22Rv1 (cell line): ENCODE measurements around the gene CXCL12.

ENCODE experiments used
- ZFX ChIP-seq: fragments of 450-650 bp; IDR thresholded peaks from 2 replicates; pipeline ENCODE4 v1.6.1; 2017; ENCODE audit warnings: antibody characterized with exemption, borderline replicate concordance
- TF ChIP-seq, protein P1 (sequence below): fragments of 450-650 bp; IDR thresholded peaks from 2 replicates; pipeline ENCODE4 v1.5.1; 2017; ENCODE audit warnings: mild to moderate bottlenecking

DNA sequence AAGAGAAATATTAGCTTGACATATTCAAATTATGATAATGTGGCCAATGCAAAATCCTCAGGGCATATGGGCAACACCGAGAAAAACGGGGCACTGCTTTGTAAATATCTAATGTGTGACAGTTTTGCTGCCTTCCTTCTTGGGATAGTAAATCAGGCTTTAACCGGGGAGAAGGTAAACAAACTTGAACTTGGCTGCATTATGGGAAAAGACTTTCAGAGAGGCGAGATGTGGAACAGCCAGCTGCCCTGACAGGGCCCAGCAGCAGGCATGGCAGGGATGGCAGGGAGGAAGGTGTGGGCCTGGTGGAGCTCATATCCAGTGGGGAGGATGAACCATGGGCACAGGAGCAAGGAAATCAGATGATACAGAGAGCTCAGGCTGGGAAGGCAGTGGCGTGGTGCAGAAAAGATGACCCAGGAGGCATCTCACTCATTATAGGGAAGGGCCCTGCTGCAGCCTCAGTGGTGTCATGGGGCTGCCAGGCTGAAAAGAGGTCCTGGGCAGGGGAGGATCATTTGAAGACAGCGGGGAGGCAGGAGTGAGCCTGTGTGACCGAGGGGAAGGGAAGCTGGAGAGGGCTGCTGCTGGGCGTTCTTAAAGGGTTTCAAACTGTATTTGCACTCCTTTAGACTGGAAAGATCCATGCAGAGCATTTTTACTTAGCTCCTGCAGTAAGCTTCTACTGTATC is 26.7 kb downstream of the CXCL12 start:
- TF ChIP-seq, protein P1, sequence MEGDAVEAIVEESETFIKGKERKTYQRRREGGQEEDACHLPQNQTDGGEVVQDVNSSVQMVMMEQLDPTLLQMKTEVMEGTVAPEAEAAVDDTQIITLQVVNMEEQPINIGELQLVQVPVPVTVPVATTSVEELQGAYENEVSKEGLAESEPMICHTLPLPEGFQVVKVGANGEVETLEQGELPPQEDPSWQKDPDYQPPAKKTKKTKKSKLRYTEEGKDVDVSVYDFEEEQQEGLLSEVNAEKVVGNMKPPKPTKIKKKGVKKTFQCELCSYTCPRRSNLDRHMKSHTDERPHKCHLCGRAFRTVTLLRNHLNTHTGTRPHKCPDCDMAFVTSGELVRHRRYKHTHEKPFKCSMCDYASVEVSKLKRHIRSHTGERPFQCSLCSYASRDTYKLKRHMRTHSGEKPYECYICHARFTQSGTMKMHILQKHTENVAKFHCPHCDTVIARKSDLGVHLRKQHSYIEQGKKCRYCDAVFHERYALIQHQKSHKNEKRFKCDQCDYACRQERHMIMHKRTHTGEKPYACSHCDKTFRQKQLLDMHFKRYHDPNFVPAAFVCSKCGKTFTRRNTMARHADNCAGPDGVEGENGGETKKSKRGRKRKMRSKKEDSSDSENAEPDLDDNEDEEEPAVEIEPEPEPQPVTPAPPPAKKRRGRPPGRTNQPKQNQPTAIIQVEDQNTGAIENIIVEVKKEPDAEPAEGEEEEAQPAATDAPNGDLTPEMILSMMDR: no peak
- TF ChIP-seq ZFX: no peak
